ENCODE measurements around the gene BCAR3. TPM values are rescaled to one million over a fixed set of nuclear protein-coding genes. Genes with fewer than 3 reads are reported as not detected.

Gene BCAR3
- total RNA-seq, 1 experiment from 2014 or later = 9.3 TPM

DNA sequence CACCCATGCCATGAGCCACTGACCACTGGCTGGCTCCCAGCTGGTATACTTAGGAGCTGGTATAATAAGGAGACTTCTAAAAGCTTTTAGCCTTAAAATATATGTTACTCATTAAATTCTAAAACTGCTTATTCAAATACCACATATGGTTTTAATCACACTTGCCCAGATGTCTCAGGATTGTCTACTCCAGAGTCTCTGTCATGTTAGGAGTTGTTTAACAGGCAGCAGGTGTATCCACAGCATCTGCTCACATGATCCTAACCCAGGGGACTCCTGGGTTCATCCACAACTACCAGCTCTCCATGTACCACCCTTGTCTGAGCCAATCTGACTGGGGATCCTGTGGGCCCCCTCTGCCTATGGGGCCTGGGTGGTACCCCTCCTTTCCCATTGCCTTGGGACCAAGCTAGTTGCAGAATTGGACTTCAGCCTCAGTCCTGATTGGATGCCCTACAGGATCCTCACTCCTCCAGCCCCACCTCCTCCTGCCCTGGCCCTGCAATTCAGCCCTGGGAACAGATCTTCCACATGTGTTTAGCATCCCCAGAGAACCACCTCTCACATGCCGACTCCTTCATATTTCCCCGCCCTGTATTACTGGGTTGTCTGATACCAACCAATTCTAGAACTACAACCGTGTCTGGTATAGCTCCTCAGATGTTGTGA, 61.3 kb downstream of the BCAR3 start:
- CTCF ChIA-PET = interaction anchor here (1.2 kb wide), 1 partner anchor 183 kb away, joined by 5 read pairs; no protein-coding TSS in a partner anchor
- H3K9me3 ChIP-seq = no peaks in the 10 kb centered on the region
- peaks cover 10% of the 10 kb centered on the region for H3K36me3 Mint-ChIP-seq (ENCODE audit: insufficient read depth, unreplicated experiment)
- H3K27me3 ChIP-seq (replicated peaks; ENCODE audit: control insufficient read depth, insufficient read depth, low read length) = no peaks in the 10 kb centered on the region
- peaks cover 61% of the 10 kb centered on the region for H3K4me1 ChIP-seq
- POLR2A ChIA-PET = no interaction called here
- BruUV-seq (replicated peaks) = no TSS peak
- no peak overlapping the region for H3K4me3 ChIP-seq (ENCODE audit: low read depth, low read length)
- H3K4me3 Mint-ChIP-seq (ENCODE audit: unreplicated experiment) = no peak overlapping the region
- H3K27me3 Mint-ChIP-seq (ENCODE audit: insufficient read depth, unreplicated experiment) = no peaks in the 10 kb centered on the region
- no peaks in the 10 kb centered on the region for H3K36me3 ChIP-seq (ENCODE audit: control insufficient read depth, insufficient read depth, low read length)
- peaks cover 36% of the 10 kb centered on the region for H3K4me1 Mint-ChIP-seq (ENCODE audit: low read depth, unreplicated experiment)
- DNase-seq = no peak
- H3K9me3 Mint-ChIP-seq (ENCODE audit: unreplicated experiment) = no peaks in the 10 kb centered on the region
- TF ChIP-seq, protein P1, sequence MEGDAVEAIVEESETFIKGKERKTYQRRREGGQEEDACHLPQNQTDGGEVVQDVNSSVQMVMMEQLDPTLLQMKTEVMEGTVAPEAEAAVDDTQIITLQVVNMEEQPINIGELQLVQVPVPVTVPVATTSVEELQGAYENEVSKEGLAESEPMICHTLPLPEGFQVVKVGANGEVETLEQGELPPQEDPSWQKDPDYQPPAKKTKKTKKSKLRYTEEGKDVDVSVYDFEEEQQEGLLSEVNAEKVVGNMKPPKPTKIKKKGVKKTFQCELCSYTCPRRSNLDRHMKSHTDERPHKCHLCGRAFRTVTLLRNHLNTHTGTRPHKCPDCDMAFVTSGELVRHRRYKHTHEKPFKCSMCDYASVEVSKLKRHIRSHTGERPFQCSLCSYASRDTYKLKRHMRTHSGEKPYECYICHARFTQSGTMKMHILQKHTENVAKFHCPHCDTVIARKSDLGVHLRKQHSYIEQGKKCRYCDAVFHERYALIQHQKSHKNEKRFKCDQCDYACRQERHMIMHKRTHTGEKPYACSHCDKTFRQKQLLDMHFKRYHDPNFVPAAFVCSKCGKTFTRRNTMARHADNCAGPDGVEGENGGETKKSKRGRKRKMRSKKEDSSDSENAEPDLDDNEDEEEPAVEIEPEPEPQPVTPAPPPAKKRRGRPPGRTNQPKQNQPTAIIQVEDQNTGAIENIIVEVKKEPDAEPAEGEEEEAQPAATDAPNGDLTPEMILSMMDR (IDR thresholded peaks at IDR 0.05; ENCODE audit: insufficient read depth in 1 of 2, low read depth in 1 of 2, low read length in 1 of 2, severe bottlenecking in 1 of 2, unreplicated experiment in 1 of 2) = no peak
- H3K27ac Mint-ChIP-seq (ENCODE audit: unreplicated experiment) = peak overlapping the region; percentile 24
- intact Hi-C loops (cut with micrococcal nuclease; ENCODE audit: unreplicated experiment) = no loop called here

DNA sequence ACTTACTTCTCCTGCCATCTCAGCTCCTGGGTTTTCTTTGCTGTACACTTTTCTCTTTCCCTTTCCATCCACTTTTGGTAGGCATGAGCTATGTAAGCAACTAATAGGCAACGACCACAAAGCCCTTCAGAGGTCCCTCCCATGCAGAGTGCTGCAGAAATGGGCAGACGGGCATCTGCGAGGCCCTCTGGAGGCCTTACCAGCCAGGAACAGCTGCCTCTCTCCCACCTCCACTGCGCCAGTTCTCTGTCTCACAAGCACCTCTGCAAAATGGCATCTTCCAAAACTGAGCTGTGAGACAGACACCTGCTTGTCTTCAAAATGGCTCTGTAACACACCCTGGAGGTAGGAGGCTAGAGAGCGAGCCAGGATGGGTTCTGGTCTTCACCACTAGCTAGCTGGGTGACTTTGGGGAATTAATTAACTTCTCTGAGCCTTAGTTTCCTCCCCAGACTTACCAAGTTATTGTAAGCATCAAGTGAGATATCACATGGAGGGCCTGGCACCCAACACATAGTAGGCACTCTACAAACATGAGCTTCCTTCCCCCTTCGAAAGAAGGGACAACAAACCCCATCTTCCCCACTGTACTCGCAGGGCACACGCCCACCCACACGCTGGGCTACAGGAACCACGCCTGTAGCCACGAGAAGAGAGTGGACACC, 62.0 kb downstream of the BCAR3 start:
- Histone ChIP-seq H3K4me1 (peaks cover 65% of the 10 kb centered on the region), H3K27me3 (replicated peaks; ENCODE audit: control insufficient read depth, insufficient read depth, low read length) (no peaks in the 10 kb centered on the region), H3K9me3 (no peaks in the 10 kb centered on the region), H3K36me3 (ENCODE audit: control insufficient read depth, insufficient read depth, low read length) (no peaks in the 10 kb centered on the region), H3K4me3 (ENCODE audit: low read depth, low read length) (no peak overlapping the region)
- ChIA-PET CTCF (interaction anchor here (1.2 kb wide), 1 partner anchor 182 kb away, joined by 5 read pairs; no protein-coding TSS in a partner anchor), POLR2A (interaction anchor here (0.5 kb wide), 1 partner anchor 228 kb away, joined by 12 read pairs; no protein-coding TSS in a partner anchor)
- Mint-ChIP-seq H3K27ac (ENCODE audit: unreplicated experiment) (no peak overlapping the region), H3K36me3 (ENCODE audit: insufficient read depth, unreplicated experiment) (peaks cover 11% of the 10 kb centered on the region), H3K27me3 (ENCODE audit: insufficient read depth, unreplicated experiment) (no peaks in the 10 kb centered on the region), H3K4me3 (ENCODE audit: unreplicated experiment) (no peak overlapping the region), H3K9me3 (ENCODE audit: unreplicated experiment) (no peaks in the 10 kb centered on the region), H3K4me1 (ENCODE audit: low read depth, unreplicated experiment) (peaks cover 39% of the 10 kb centered on the region)
- intact Hi-C loops (cut with micrococcal nuclease; ENCODE audit: unreplicated experiment) = loop anchor here (2.0 kb wide), 1 partner anchor 183 kb away; no protein-coding TSS in a partner anchor
- no TSS peak for BruUV-seq (replicated peaks)
- DNase-seq = no peak
- TF ChIP-seq, protein P1 (IDR thresholded peaks at IDR 0.05; ENCODE audit: insufficient read depth in 1 of 2, low read depth in 1 of 2, low read length in 1 of 2, severe bottlenecking in 1 of 2, unreplicated experiment in 1 of 2) = no peak

DNA sequence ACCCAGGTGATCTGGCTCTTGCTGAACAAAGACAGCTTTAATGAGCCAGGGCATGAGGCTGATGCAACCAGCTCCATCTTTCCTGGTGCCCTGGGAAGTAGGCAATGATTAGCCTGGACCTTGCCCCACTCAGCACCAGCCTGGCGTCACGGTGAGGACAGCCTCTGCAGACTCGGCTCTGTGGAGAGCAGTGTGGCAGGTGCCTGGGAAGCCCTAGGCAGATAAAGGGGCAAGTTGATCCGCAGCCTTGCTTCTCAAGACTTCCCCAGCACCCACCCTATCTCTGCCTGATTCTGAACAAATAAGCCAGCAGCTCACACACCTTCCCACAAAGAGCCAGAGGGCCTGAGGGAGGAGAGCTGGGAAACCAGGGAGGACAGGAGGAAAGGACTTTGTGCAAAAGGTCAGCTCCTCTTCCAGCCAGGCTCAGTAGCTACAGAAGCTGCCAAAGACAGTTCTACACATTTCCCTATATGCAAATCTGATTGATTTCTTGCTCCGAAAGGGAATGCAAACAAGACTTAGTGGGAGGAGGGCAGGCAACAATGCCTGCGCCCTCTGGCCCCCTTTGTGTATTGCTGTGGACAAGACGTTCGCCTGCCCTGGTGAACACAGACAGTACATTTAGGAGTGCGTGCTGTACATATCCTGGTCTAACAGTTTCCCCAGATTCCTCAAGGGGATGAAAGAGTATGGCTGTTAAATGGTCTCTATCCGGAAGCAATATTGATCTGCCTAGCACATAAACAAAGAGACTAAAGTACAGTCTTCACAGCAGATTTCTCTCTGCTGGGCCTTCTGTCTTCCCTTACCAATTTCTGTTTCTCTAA, 63.8 kb downstream of the BCAR3 start:
- DNase-seq = peak; percentile 60 to 76
- intact Hi-C loops (cut with micrococcal nuclease; ENCODE audit: unreplicated experiment) = loop anchor here (1.0 to 2.0 kb wide), 2 partner anchors 38 to 181 kb away; no protein-coding TSS in a partner anchor
- TF ChIP-seq, protein P1 (IDR thresholded peaks at IDR 0.05; ENCODE audit: insufficient read depth in 1 of 2, low read depth in 1 of 2, low read length in 1 of 2, severe bottlenecking in 1 of 2, unreplicated experiment in 1 of 2) = no peak
- Mint-ChIP-seq H3K9me3 (ENCODE audit: unreplicated experiment) (no peaks in the 10 kb centered on the region), H3K27me3 (ENCODE audit: insufficient read depth, unreplicated experiment) (no peaks in the 10 kb centered on the region), H3K27ac (ENCODE audit: unreplicated experiment) (peak overlapping the region; percentile 92), H3K4me3 (ENCODE audit: unreplicated experiment) (peak overlapping the region; percentile 35), H3K36me3 (ENCODE audit: insufficient read depth, unreplicated experiment) (peaks cover 14% of the 10 kb centered on the region), H3K4me1 (ENCODE audit: low read depth, unreplicated experiment) (peaks cover 47% of the 10 kb centered on the region)
- H3K9me3 ChIP-seq = no peaks in the 10 kb centered on the region
- ChIA-PET POLR2A (interaction anchor here (0.5 to 0.7 kb wide), 2 partner anchors 25 to 33 kb away, joined by 3 read pairs; no protein-coding TSS in a partner anchor), CTCF (interaction anchor here (0.5 to 0.9 kb wide), 2 partner anchors 11 to 72 kb away, joined by 4 to 6 read pairs; no protein-coding TSS in a partner anchor)
- H3K36me3 ChIP-seq (ENCODE audit: control insufficient read depth, insufficient read depth, low read length) = no peaks in the 10 kb centered on the region
- no peak overlapping the region for H3K4me3 ChIP-seq (ENCODE audit: low read depth, low read length)
- no TSS peak for BruUV-seq (replicated peaks)
- H3K27me3 ChIP-seq (replicated peaks; ENCODE audit: control insufficient read depth, insufficient read depth, low read length) = no peaks in the 10 kb centered on the region
- H3K4me1 ChIP-seq = peaks cover 64% of the 10 kb centered on the region

All from Caco-2 (cell line).